Hematopoietic multipotent progenitor cell treated with erythropoietin and hydrocortisone succinate and interleukin-3 and kit ligand, for 6 days (in vitro differentiated cells): ENCODE data around the gene IFT80.
"Not testable (repeated sequence)": the region's sequence is repeated elsewhere in the genome, so short reads cannot be mapped to it uniquely, and the experiment has no call there.

Experiments used
- DNase-seq: peaks from one replicate; pipeline ENCODE4 v3.0.0-alpha.2; 2015

IFT80 gene

GRCh38 chr3:160400030-160400701, 1.1 kb upstream of the IFT80 start:
- peak; percentile 61 for DNase-seq

DNA sequence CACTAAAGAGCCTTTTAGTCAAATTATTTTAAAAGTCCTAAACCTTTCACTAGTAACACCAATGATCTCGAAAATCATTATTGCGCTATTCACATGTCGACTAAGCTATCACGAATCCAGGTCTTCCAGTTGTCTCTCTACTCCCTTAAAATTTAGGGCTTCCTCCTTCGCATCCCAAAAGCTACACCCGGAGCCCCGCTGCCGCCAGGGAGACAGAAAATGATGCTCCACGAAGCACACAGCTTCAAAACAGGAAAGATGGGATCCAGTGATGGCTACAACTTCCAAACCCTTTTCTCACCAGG, 253 bp downstream of the IFT80 start:
- DNase-seq, result no peak

GRCh38 chr3:160395297-160395696, 3.7 kb downstream of the IFT80 start:
- DNase-seq, result peak; percentile 33

GRCh38 chr3:160394009-160394392, 5.0 kb downstream of the IFT80 start:
- no peak for DNase-seq

DNA sequence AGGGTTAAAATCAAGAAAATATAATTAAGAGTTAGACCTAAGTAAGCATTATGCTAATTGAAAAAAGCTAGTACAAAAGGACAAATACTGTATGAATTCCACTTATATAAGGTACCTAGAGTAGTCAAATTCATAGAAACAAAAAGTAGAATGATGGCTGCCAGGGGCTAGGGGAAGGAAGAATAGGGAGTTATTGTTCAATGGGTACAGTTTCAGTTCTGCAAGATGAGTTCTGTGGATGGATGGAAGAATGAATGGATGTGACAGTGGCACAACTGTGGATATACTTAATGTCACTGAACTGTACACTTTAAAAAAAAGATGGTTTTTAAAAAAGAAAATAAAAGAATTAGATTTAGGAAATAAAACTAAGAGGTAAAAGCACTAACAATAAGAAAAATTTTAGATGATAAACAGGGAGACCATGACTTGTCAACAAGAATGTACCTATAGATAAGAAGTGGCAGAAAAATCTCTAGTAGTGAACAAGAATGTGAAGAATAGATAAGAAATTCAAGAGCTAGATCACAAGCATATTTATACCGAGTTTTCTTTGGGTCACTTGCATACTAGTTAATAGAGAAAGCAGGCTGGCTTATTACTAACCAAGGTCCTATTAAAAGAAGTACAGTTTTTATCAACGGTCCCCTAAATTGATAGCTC, 5.5 kb downstream of the IFT80 start:
- peak; percentile 86 for DNase-seq

DNA sequence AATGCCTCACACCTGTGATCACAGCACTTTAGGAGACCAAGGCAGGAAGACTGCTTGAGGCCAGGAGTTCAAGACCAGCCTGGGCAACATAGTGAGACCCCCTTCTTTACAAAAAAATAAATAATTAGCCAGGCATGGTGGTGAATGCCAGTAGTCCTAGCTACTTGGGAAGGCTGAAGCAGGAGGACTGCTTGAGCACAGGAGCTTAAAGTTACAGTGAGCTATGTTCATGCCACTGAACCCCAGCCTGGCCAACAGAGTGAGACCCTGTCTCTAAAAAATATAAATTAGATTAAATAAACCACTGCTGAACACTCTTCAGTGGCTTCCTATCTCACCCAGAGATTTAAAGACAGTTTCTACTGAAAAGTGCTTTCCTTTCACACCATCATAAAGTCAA, 6.2 kb downstream of the IFT80 start:
- DNase-seq, result no peak

GRCh38 chr3:160390565-160391138, 8.4 kb downstream of the IFT80 start:
- DNase-seq, result no peak

GRCh38 chr3:160384639-160385318, 14.2 kb downstream of the IFT80 start:
- DNase-seq, result no peak

GRCh38 chr3:160381470-160381869, 17.6 kb downstream of the IFT80 start:
- DNase-seq, result no peak

- no peak for DNase-seq
Observed at GRCh38 chr3:160379628-160380214, 19.3 kb downstream of the IFT80 start.

DNA sequence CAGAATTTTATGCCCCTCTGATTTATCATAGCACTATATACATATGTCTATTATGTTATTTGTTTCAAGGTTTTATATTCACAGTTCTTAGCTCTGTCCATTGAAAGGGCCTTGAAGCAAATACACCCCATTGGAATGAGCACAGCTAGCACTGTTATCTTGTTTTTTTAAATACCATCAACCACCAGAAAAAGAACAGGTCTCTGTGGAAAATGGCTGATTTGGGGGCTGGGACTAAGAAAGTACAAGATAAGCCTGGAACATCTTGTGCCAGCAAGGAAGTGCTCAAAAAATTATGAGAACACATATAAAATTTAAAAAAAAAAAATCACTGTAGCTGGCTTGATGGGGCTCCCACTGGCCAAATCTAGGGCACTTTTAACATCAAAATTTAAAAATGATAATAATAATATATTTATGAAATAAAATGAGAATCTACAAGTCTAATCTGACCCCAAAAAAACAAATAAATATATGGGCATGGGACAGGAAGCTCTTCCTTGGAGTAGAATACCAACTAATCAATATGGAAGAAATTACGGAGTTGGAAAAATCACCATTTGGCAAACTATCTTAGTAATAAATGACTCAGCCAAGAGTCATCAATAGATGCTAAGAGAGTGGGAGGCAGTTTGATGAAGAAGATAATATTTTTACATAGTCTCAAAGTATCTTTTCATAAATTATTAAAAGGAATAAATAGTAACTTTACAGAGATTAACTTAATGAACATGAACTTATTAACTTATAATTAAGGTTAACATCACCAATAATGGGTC, 20.5 kb downstream of the IFT80 start:
- no peak for DNase-seq

- no peak for DNase-seq
Observed at GRCh38 chr3:160376681-160377080, 22.3 kb downstream of the IFT80 start.

DNA sequence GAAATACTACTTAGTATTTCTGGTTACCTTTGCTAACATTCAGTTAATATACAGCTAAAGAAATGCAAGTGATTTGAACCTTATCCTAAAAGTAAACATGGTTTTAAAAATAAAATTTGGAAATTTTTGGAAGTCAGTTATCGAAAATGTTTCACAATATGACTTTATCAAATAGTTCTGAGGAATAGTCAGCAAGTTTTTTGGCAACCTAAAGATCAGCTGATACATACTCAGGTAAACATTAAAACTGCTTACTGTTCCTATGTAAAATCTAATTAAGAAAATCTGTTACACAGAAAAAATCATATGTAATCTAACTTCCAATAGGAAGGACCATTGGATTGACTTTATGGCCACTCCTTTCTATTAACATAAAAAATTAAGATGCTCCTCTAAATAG, 24.1 kb downstream of the IFT80 start:
- no peak for DNase-seq

DNA sequence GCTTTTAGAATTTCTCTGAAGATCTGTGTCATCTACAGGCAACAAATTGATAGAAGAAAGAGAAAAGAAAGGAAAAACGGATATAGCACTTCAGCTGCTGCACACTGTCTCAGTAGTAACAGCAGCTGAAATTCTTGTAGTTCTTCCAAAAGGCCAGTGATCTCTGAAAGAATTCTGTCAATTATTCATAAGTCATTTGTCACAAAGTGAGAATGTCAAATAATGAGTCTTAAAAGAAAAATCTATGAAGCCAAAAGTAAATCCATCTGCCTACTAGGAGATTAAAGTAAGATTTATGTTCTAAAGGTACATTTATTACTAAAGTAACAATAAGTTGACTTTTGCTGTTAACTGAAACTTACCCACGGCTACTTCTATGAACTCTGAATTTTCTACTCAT, 24.6 kb downstream of the IFT80 start:
- no peak for DNase-seq

- peak; percentile 22 for DNase-seq
Observed at GRCh38 chr3:160373655-160374054, 25.4 kb downstream of the IFT80 start.

DNA sequence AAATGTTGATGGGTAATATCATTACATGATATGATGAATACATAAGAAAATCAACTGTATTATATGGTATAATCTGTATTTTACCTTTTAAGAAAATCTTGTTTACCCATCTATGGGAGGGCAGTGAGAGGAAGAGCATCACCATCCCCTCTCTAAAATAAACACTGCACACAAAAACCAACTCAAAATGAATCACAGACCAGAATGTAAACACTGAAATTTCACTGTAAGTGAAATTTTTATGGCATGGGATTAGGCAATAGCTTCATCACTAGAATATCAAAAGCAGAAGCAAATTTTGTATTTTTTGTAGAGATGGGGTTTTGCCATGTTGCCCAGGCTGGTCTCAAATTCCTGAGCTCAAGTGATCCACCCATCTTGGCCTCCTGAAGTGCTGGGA, 26.2 kb downstream of the IFT80 start:
- DNase-seq, result no peak

GRCh38 chr3:160370987-160371857, 27.8 kb downstream of the IFT80 start:
- no peak for DNase-seq

DNA sequence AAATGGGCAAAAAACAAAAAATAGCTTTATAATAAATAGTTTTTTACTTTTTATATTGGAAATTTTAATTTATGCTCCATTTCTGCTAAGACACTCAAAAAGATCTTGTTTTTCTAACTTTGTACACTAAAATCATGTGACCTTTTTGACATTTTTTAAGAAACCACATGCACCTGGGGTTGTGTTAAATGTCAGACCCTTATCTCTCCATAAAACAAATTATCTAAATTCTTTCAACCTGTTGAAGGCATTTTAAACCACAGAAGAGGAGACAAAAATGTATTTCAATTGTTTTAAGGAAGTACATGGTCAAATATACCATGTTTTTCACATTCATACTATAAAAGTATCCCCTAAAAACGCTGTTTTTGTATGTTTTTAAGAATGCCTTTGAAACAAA, 29.2 kb downstream of the IFT80 start:
- DNase-seq, result no peak

DNA sequence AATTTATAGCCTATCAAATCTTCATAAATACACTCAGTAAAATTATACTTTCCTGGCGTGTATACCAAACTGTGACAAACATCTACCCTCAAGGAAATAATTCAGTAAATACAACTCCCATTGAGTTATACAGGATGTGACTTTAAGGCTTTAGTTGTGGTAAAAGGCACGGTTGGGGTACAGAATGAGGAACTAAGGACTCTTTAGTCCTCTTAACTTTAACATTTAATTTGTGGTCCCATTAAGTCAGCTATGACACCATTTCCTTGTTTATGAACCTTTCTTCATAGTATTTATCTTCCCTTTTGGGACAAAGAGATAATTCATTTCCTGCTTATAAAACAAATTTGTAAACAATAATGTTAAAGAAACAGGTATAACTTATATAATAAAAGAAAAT, 30.2 kb downstream of the IFT80 start:
- peak; percentile 73 for DNase-seq

DNA sequence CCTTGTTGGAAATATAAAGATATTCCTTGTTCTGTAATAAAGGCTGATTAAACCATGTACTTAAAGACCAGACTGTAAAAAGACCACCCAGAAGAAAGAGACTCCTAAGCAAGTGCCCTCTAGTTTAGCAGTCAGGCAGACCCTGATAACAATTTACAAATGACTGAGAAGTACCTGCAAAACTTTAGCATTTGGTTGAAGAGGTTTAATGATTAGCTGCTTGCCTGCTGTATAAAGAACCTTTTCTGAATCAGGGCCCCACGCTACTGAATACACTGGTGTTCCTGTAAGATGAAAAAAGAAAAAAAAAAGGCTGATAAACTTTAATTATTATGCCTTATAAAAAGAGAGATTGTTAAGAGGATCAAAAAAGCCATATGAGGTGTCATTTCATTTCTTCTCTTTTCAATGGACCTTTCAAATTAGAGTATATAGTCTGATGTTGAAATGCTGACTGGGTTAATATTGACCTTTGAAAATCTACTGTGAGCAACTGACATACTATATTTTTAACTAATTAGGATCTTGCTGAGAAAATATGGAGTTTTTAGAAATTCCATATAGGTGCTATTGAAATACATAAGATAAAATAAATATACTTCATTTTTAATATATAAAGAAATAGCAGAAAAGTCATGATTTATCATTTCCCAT, 33.0 kb downstream of the IFT80 start:
- DNase-seq, result no peak

GRCh38 chr3:160362896-160363295, 36.1 kb downstream of the IFT80 start:
- not testable (repeated sequence) for DNase-seq
